ENCODE measurements around the gene HNRNPDL.

HNRNPDL gene

DNA sequence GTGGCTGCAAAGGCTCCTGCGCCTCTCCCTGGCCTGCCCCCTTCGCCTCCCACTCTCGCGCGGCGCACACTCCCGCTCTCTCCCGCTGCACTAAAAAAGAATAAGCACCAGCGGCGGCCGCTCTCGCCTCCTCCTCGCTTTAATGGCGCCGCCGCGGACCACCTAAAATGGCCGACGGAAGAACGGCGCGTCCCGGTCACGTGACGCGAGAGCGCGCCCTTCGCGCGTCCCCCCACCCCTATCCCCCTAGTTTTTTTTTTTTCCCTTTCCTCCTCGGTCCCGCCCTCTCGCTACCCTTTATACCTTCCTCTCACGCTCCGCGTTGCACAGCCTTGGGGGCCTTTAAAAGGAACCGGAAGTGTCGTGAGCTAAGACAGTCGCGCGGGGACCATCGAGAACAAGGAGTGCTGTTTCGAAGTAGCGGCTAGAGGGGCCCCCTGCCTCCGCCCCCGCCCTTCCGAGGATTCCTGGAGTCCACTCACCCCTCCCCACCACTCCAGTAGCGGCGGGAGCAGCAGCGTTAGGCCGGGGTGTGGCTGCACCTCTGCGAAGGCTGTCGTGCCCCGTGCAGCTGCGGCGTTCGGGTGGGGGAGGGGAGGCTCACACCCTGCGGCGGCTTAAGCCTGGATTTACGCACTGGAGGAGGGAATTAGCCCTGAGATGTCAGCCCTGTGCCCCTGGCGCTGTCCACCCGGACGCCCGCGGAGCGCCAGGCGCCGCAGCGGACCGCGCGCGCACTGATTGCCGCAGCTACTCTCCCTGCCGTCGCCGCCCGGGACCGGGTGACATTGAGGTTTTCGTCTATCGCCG, 56.2 kb downstream of the HNRNPDL start, which contains the start of gene HNRNPD:
Gene HNRNPD (minus strand): TSS at position 176 of the 810 bp plus-strand sequence. CDS start 313 bp downstream, outside the sequence.
- ChIA-PET CTCF (interaction anchor here (0.9 to 1.1 kb wide), 4 partner anchors 8 to 55 kb away, joined by 3 to 4 read pairs (median 3); no protein-coding TSS in a partner anchor), POLR2A (interaction anchor here (0.6 to 1.2 kb wide), 8 partner anchors 12 to 658 kb away, joined by 3 to 20 read pairs (median 4); no protein-coding TSS in a partner anchor)
- TF ChIP-seq, protein P1, sequence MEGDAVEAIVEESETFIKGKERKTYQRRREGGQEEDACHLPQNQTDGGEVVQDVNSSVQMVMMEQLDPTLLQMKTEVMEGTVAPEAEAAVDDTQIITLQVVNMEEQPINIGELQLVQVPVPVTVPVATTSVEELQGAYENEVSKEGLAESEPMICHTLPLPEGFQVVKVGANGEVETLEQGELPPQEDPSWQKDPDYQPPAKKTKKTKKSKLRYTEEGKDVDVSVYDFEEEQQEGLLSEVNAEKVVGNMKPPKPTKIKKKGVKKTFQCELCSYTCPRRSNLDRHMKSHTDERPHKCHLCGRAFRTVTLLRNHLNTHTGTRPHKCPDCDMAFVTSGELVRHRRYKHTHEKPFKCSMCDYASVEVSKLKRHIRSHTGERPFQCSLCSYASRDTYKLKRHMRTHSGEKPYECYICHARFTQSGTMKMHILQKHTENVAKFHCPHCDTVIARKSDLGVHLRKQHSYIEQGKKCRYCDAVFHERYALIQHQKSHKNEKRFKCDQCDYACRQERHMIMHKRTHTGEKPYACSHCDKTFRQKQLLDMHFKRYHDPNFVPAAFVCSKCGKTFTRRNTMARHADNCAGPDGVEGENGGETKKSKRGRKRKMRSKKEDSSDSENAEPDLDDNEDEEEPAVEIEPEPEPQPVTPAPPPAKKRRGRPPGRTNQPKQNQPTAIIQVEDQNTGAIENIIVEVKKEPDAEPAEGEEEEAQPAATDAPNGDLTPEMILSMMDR (IDR thresholded peaks at IDR 0.05; ENCODE audit: control extremely low read depth, extremely low read depth, low read depth, missing control alignments), result no peak
- peak; percentile 97 for DNase-seq (ENCODE audit: extremely low spot score)

DNA sequence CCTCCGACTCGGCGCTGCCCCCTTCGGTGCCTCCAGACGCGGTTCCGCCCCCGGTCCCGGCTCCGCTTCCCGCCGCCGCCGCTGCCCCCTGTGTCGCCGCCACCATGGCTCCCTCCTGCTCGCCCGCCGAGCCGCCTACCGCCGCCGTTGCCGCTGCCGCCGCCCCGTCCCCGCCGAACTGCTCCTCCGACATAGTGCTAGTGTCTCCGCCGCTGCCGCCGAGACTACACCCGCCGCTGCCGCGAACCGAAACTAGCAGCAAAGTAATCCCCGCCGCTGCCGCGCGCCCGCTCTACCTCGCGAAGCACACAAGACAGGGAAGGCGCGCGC, 56.8 kb downstream of the HNRNPDL start:
- peak; percentile 26 for DNase-seq (ENCODE audit: extremely low spot score)
- TF ChIP-seq, protein P1 (IDR thresholded peaks at IDR 0.05; ENCODE audit: control extremely low read depth, extremely low read depth, low read depth, missing control alignments), result no peak
- POLR2A ChIA-PET, result interaction anchor here (0.6 to 2.0 kb wide), 6 partner anchors 11 to 55 kb away, joined by 3 to 20 read pairs (median 6); no protein-coding TSS in a partner anchor
- CTCF ChIA-PET, result interaction anchor here (0.9 to 1.0 kb wide), 3 partner anchors 8 to 56 kb away, joined by 3 to 4 read pairs (median 3); no protein-coding TSS in a partner anchor

Data from GM10248 (cell line).